ENCODE data around the gene NHSL2.

Gene NHSL2

DNA sequence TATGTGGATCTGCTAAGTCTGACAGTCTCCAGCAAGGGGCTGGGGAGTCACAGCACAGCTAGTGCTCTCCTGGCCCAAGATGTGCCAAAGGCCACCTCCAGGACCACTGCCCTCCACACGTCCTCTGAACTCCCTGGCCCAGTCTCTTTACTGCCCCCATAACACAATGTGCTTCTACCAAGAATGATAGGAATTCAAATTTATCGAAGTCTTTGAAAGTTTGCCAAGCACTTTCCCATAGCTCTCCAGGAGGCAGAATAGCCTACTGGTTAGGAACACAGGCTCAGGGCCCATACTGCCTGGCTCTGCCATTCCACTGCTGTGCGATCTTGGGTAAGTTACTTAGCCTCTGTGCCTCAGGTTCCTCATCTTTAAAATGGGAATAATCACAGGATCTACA, 86.7 kb downstream of the NHSL2 start:
- ATAC-seq (ENCODE audit: insufficient read depth, low read depth) (no peak), DNase-seq (no peak)
- Histone ChIP-seq H3K9ac (ENCODE audit: low read depth, low read length) (no peak overlapping the region), H3K4me1 (ENCODE audit: insufficient read depth, low read length) (no peaks in the 10 kb centered on the region), H3K36me3 (ENCODE audit: insufficient read depth, low read length) (no peaks in the 10 kb centered on the region), H4K20me1 (ENCODE audit: insufficient read depth, low read length) (no peaks in the 10 kb centered on the region), H2AFZ (ENCODE audit: low read depth, low read length) (no peak overlapping the region), H3K27ac (ENCODE audit: low read length) (no peak overlapping the region), H3K9me3 (ENCODE audit: insufficient read depth, low read length, severe bottlenecking) (no peaks in the 10 kb centered on the region), H3K27me3 (ENCODE audit: insufficient read depth, low read length, poor library complexity) (no peaks in the 10 kb centered on the region), H3K4me2 (ENCODE audit: insufficient read depth, low read length) (no peak overlapping the region), H3K4me3 (ENCODE audit: low read depth in 1 of 2, low read length in 2 of 2) (no peak overlapping the region), H3K79me2 (ENCODE audit: insufficient read depth, low read length) (no peaks in the 10 kb centered on the region)
- no peak for TF ChIP-seq EZH2 (IDR thresholded peaks at IDR 0.05; ENCODE audit: borderline replicate concordance, low read depth, low read length, severe bottlenecking)
- TF ChIP-seq, protein P1, sequence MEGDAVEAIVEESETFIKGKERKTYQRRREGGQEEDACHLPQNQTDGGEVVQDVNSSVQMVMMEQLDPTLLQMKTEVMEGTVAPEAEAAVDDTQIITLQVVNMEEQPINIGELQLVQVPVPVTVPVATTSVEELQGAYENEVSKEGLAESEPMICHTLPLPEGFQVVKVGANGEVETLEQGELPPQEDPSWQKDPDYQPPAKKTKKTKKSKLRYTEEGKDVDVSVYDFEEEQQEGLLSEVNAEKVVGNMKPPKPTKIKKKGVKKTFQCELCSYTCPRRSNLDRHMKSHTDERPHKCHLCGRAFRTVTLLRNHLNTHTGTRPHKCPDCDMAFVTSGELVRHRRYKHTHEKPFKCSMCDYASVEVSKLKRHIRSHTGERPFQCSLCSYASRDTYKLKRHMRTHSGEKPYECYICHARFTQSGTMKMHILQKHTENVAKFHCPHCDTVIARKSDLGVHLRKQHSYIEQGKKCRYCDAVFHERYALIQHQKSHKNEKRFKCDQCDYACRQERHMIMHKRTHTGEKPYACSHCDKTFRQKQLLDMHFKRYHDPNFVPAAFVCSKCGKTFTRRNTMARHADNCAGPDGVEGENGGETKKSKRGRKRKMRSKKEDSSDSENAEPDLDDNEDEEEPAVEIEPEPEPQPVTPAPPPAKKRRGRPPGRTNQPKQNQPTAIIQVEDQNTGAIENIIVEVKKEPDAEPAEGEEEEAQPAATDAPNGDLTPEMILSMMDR (IDR thresholded peaks at IDR 0.05; ENCODE audit: borderline replicate concordance, extremely low read depth, low read length, poor library complexity, severe bottlenecking): no peak

DNA sequence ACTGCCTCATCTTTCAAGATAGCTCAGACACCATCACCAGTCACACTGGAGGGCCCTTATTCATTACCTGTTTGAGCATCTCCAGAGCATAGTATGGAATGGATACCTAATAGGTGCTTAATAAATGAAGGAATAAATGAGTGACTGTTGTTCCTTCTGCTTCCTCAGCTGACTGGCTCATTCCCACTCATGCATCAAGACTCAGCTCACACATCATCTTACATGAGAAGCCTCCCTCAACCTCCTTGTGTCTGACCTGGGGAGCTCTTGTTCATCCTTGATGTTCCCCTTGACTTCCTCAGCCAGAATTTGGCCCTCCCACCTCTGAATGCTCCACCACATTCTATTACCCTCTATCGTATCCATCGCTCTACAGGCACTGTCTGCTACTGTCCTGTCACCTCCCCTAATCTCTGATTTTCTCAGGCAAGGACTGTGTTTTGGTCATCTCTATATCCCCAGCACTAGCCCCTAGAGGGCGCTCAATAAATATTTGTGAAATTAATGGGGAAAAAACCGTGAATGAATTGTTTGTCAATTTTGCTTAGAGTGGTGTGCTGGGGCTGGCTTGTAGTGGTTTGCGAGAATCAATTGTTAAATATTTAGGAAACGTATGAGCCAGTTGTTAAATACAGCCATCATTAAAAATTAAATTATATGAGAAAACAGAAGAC, 88.3 kb downstream of the NHSL2 start:
- no peak overlapping the region for H3K9ac ChIP-seq (ENCODE audit: low read depth, low read length)
- DNase-seq (peak; percentile 8), ATAC-seq (ENCODE audit: insufficient read depth, low read depth) (peak; percentile 42; the same call in 1 of the 3 replicates)
- no peaks in the 10 kb centered on the region for H3K9me3 ChIP-seq (ENCODE audit: insufficient read depth, low read length, severe bottlenecking)
- no peaks in the 10 kb centered on the region for H3K4me1 ChIP-seq (ENCODE audit: insufficient read depth, low read length)
- no peaks in the 10 kb centered on the region for H4K20me1 ChIP-seq (ENCODE audit: insufficient read depth, low read length)
- no peak overlapping the region for H3K27ac ChIP-seq (ENCODE audit: low read length)
- H3K4me2 ChIP-seq (ENCODE audit: insufficient read depth, low read length): no peak overlapping the region
- H2AFZ ChIP-seq (ENCODE audit: low read depth, low read length): no peak overlapping the region
- H3K36me3 ChIP-seq (ENCODE audit: insufficient read depth, low read length): no peaks in the 10 kb centered on the region
- no peaks in the 10 kb centered on the region for H3K79me2 ChIP-seq (ENCODE audit: insufficient read depth, low read length)
- no peak for TF ChIP-seq EZH2 (IDR thresholded peaks at IDR 0.05; ENCODE audit: borderline replicate concordance, low read depth, low read length, severe bottlenecking)
- TF ChIP-seq, protein P1 (IDR thresholded peaks at IDR 0.05; ENCODE audit: borderline replicate concordance, extremely low read depth, low read length, poor library complexity, severe bottlenecking): peak; percentile 65
- no peaks in the 10 kb centered on the region for H3K27me3 ChIP-seq (ENCODE audit: insufficient read depth, low read length, poor library complexity)
- H3K4me3 ChIP-seq (ENCODE audit: low read depth in 1 of 2, low read length in 2 of 2): no peak overlapping the region

DNA sequence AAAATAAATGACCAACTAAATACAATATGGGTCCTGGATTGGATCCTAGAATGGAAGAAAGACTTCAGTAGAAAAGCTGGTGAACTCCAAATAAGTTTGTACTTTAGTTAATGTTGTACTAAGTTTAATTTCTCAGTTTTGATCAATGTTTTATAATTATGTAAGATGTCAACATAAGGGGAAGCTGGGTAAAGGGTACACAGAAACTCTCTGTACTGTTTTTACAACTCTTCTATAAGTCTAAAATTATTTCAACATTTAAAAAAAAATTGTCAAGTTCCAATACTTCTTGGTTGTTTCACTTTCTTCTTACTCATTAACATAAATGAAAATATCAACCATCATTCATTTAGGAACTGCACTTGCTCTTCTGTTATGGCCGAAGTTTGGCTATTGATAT, 88.9 kb downstream of the NHSL2 start:
- no peaks in the 10 kb centered on the region for H3K27me3 ChIP-seq (ENCODE audit: insufficient read depth, low read length, poor library complexity)
- H3K27ac ChIP-seq (ENCODE audit: low read length): no peak overlapping the region
- no peaks in the 10 kb centered on the region for H3K79me2 ChIP-seq (ENCODE audit: insufficient read depth, low read length)
- DNase-seq (no peak), ATAC-seq (ENCODE audit: insufficient read depth, low read depth) (no peak)
- H3K9ac ChIP-seq (ENCODE audit: low read depth, low read length): no peak overlapping the region
- no peaks in the 10 kb centered on the region for H4K20me1 ChIP-seq (ENCODE audit: insufficient read depth, low read length)
- no peaks in the 10 kb centered on the region for H3K4me1 ChIP-seq (ENCODE audit: insufficient read depth, low read length)
- no peak overlapping the region for H3K4me3 ChIP-seq (ENCODE audit: low read depth in 1 of 2, low read length in 2 of 2)
- H2AFZ ChIP-seq (ENCODE audit: low read depth, low read length): no peak overlapping the region
- no peaks in the 10 kb centered on the region for H3K9me3 ChIP-seq (ENCODE audit: insufficient read depth, low read length, severe bottlenecking)
- H3K4me2 ChIP-seq (ENCODE audit: insufficient read depth, low read length): no peak overlapping the region
- no peak for TF ChIP-seq EZH2 (IDR thresholded peaks at IDR 0.05; ENCODE audit: borderline replicate concordance, low read depth, low read length, severe bottlenecking)
- H3K36me3 ChIP-seq (ENCODE audit: insufficient read depth, low read length): no peaks in the 10 kb centered on the region

DNA sequence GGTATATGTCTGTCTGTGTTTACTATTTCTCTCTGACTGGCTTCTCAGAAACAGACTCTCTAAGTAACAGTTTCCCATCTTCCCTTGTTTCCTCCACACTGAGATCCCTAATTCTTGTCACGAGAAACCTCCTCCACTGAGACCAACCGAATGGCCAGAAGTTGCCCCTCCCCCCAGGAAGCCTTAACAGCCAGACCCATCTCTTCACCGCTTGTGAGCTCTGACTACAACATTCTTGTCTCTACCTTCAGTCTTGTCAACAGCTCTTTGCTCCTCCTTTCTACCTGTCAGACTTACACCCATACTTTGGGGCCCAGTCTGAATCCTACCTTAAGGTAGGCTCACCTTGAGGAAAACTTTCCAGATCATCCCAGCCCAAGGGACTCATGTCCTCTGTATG, 90.8 kb downstream of the NHSL2 start:
- Histone ChIP-seq H2AFZ (ENCODE audit: low read depth, low read length) (no peak overlapping the region), H3K4me2 (ENCODE audit: insufficient read depth, low read length) (no peak overlapping the region), H3K36me3 (ENCODE audit: insufficient read depth, low read length) (no peaks in the 10 kb centered on the region), H3K4me3 (ENCODE audit: low read depth in 1 of 2, low read length in 2 of 2) (no peak overlapping the region), H3K79me2 (ENCODE audit: insufficient read depth, low read length) (no peaks in the 10 kb centered on the region), H3K27ac (ENCODE audit: low read length) (no peak overlapping the region), H4K20me1 (ENCODE audit: insufficient read depth, low read length) (no peaks in the 10 kb centered on the region), H3K4me1 (ENCODE audit: insufficient read depth, low read length) (no peaks in the 10 kb centered on the region), H3K9me3 (ENCODE audit: insufficient read depth, low read length, severe bottlenecking) (no peaks in the 10 kb centered on the region), H3K9ac (ENCODE audit: low read depth, low read length) (no peak overlapping the region), H3K27me3 (ENCODE audit: insufficient read depth, low read length, poor library complexity) (no peaks in the 10 kb centered on the region)
- no peak for TF ChIP-seq EZH2 (IDR thresholded peaks at IDR 0.05; ENCODE audit: borderline replicate concordance, low read depth, low read length, severe bottlenecking)
- TF ChIP-seq, protein P1 (IDR thresholded peaks at IDR 0.05; ENCODE audit: borderline replicate concordance, extremely low read depth, low read length, poor library complexity, severe bottlenecking): no peak
- ATAC-seq (ENCODE audit: insufficient read depth, low read depth): no peak
- no peak for DNase-seq

All from DND-41 (cell line).